Right lobe of liver (tissue), 4 donors: ENCODE results near the gene DRC1.

Experiments used
- CTCF ChIP-seq, 4 donors: fragments of 200-600 bp in 3 of 4; fragments of 450-650 bp in 1 of 4; IDR thresholded peaks; one replicate each; pipeline versions ENCODE4 v1.5.1 to v1.8.0; 2016 to 2022; ENCODE audit warnings: antibody characterized with exemption in 4 of 4, mild to moderate bottlenecking in 2 of 4
- POLR2A ChIP-seq: fragments of 450-650 bp; IDR thresholded peaks from one replicate; pipeline ENCODE4 v1.6.1; 2017; ENCODE audit warnings: antibody characterized with exemption, mild to moderate bottlenecking
- donor health status: DM: no; HTN: no; CAD: no.
- donor health status: DM: no; HTN: no; CAD: no.
- donor health status: DM: no; HTN: yes; CAD: no.

DNA sequence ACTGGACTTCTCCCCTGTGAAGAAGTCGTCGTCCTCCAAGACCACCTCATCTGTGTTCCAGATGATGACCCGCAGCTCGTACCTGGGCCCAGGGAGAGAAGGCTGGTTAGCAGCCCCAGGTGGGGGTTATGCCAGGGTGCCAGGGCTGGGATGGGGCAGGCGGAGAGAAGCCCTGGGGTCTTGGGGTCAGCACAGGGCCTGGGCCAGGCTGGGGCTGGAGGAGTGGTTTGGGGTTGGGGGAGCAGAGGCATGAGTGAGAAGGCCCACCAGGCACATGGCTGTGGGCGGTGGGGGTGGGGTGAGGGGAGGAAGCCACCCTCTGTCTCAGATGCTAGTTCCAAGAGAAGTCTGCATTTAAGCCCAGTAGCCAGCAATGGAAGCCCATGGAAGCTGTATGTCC, 60.4 kb downstream of the DRC1 start:
- no peak for TF ChIP-seq CTCF (IDR thresholded peaks at IDR 0.05)
- no peak for TF ChIP-seq POLR2A
